ENCODE results near the gene CGB7.

- TF ChIP-seq POLR2AphosphoS5 (IDR thresholded peaks at IDR 0.05; ENCODE audit: low read depth, low read length) (no peak), POLR2A (IDR thresholded peaks at IDR 0.05; ENCODE audit: low read depth, low read length) (no peak)
Measured at GRCh38 chr19:49057636-49058234, at the start of gene CGB7.
